NCI-H2227 (cell line): ENCODE results near the gene TIMMDC1.
A peak's percentile ranks its signal among the peaks of the same experiment; 100 is the strongest.

Experiments used
- DNase-seq: peaks from one replicate; lab custom pipeline; 2025; ENCODE audit not compliant: unreplicated experiment; lab: John Stamatoyannopoulos, UW

The TIMMDC1 gene, protein sequence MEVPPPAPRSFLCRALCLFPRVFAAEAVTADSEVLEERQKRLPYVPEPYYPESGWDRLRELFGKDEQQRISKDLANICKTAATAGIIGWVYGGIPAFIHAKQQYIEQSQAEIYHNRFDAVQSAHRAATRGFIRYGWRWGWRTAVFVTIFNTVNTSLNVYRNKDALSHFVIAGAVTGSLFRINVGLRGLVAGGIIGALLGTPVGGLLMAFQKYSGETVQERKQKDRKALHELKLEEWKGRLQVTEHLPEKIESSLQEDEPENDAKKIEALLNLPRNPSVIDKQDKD

DNA sequence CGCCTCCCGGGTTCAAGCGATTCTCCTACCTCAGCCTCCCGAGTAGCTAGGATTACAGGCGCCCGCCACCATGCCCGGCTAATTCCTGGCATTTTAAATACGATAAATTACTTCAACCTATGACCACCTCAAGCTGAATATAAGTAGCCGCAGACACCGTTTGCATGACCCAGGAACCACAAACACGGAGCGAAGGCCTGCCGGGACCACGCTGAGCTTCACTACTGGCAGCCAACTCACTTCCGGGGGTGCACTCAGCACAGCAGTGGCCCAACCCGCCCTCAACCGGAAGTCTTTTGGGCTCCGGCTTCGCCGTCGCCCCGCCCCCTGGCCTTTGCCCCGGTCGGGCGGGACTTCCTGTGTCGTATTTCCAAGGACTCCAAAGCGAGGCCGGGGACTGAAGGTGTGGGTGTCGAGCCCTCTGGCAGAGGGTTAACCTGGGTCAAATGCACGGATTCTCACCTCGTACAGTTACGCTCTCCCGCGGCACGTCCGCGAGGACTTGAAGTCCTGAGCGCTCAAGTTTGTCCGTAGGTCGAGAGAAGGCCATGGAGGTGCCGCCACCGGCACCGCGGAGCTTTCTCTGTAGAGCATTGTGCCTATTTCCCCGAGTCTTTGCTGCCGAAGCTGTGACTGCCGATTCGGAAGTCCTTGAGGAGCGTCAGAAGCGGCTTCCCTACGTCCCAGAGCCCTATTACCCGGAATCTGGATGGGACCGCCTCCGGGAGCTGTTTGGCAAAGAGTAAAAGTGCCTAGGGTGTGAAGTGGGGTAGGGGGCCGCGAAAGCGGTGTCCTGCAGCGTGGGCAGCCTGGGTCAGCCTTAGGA lies at the start of gene TIMMDC1:
Gene TIMMDC1, plus strand, starts transcription at position 362 of the 826 bp plus-strand sequence. Its CDS starts 187 bp downstream, at position 549.
- peak; percentile 95 for DNase-seq

DNA sequence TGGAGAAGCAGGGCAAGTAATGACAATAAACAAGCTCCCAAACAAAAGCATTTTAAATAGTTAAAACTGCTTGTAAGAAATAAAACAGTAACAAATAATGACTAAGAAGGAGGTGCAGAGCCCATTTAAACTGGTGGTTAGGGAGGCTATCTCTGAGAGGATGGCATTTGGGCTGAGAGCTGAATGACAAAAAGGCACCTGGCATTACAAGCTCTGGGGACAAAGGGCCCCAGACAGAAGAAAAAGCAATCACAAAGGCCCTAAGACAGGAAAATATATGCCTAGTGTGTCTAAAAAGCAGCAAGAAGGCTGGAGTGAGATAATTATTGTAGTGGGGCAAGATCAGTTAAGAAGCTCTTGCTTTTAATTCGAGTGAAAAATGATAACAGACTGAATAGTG lies 44.5 kb upstream of the TIMMDC1 start:
- no peak for DNase-seq

DNA sequence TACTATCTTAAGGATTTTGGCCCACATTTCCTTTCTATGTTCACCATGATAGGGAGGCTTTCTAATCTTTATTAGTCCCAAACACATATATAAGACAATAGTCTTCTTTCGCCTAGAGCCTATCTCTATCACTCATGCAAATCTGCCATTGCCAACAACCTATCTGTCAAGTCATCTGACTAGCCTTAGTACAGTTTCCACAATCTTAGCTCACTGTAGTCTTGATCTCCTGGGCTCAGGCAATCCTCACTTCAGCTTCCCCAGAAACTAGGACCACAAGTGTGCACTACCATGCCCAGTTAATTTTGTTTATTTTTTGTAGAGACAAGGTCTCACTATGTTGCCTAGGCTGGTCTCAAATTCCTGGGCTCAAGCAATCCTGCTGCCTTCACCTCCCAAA lies 41.9 kb upstream of the TIMMDC1 start:
- DNase-seq = no peak

DNA sequence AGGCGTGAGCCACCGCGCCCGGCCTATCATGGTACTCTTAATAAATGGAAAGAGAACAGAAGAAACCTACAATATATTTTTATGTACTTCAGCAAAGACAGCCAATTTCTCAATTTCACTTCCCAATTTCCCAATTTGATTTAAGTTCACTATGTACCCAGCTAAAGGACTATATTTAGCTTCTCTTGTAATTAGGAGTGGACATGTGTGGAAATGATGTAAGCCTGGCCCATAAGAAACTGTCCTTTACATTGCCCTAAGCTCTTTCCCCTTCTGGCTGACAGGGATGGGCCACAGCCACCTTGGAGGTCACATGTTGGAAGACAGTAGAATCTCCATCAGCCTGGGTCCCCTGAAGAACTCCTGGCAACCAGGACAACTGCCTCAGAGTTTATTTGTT lies 41.1 kb upstream of the TIMMDC1 start:
- no peak for DNase-seq

DNA sequence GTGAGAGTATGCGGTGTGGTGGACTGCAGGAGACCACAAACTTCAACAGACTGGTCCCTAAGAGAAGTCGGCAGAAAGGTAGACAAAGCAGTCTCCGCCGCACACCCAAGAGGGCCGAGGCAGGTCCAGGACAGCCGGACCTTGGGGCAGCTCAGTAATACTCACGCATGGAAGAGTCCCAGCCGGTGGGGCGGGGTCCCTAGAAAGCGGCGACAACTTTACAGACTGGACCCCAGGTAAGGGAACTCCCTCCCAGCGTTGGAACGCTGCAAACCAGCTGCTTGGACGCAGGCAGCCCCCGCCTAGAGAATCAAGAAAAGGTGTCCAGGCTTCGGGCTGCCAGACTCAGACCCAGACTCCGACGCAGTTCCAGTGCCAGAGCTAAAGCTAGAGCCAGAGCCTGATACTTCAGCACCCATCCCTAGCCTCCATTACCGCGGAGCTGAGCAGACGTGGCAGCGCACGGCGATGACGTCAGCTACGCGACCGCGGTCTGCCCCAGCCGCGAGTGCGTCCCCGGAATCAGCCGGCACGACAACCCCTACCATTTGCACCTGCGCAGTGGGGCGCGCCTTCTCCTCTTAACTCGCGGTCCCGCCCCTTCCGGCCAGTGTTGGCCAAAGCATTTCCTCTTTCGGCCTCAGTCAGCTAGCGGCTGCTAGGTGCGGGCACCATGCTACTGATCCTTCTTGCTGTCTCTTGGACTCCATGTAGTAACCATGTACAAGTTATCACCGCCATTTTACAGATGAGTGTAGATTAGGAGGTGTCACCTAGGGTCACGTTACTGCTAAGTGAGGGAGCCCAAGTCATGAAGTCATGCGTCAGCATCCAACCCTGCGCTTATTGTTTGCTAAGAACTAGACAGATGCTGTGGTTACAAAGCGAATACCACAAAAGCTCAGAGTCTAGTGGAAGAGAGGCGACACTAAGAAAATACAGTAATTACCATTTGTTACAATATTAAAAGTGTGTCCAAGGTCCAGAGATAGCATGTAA lies 34.9 kb upstream of the TIMMDC1 start, which contains the start of gene TMEM39A:
Gene TMEM39A, minus strand, starts transcription at position 445 of the 999 bp plus-strand sequence. CDS start 1,541 bp downstream, outside the sequence.
- peak; percentile 98 for DNase-seq

DNA sequence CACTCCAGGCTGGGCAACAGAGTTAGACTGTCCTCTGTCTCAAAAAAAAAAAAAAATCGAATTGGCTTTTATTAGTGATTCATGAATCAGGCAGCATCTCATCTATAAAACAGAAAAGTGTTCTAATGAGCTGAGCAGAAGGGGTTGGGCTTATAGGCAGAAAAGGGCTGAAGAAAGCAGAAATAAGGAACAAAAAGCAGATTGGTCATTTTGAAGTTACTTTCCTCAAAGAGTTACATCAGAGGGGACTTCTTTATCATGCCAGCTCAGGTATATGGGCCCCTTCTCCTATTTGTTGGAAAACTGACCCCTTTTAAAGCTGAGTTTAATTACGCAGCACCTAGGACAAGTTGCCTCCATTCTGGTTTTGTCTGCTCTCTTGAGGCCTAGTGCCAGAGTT lies 30.3 kb upstream of the TIMMDC1 start:
- no peak for DNase-seq

DNA sequence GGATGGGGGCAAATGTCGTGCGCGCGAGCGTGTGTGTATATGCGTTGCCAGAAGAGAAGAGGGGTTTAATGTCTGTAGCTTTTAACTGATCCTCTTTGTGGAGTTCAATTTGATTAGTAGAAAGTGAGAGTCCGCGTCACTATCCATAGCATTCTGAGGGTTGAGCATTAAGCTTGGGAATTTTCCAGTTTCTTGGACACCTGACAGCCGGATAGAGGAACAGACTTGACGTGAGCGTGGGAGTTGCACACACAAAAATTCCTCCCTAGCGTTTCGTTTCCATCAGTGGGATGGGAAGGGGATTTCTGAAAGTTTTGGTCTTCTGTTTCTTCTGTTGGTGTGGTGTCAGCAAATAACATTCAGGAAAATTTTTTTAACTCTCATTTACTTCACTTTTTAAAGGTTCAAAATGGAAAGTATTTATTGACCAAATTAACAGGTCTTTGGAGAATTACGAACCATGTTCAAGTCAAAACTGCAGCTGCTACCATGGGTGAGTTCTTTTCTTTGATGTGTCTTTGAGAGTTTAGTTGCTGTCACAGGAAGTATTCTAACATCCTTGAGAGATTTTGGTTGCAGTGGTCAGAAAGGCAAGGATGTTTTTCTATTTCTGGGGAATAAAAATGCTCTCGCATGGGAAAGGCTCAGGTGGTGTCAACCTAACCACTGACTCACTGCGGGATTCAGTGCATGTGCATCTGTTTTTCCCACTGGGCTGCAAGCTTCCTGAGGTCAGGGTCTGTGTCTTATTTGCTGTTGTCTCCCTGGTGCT lies 28.7 kb upstream of the TIMMDC1 start:
- peak; percentile 11 for DNase-seq

DNA sequence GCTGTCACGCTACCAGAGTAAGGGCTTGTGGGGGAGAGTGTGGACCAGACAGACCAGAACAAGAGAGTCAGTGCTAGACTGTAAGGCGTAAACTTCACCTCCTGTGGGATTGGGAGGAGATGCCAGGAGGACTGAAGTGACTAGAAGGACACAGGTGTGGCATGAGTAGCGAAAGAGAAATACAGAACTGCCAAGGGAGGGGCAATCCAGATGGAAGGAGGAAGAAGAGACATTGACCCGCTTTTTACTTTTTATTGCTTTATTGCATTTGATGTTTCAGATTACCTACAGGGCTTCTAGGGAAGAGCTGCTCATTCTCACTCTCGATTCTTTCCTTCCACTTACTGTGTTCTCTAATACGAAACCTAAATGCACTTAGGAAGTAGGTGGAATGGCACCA lies 27.5 kb upstream of the TIMMDC1 start:
- DNase-seq = no peak

DNA sequence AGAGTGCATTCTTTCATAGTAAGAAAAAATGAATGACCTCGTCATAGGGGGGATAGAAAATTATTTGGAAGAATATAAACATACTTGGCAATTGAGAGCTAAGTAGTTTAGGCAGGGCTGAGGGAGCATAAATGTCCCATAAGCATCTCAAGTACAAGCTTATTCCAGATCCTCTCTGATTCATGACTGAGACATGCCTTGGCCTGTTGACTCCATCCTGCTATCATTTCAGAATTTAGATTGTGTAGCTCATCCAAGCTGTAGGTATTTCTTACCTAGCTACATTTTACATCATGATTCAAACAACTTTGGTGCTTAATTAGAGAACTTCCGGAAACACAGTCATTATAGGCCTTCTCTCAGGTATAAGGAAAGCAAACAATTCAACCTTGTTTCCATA lies 17.3 kb upstream of the TIMMDC1 start:
- no peak for DNase-seq

DNA sequence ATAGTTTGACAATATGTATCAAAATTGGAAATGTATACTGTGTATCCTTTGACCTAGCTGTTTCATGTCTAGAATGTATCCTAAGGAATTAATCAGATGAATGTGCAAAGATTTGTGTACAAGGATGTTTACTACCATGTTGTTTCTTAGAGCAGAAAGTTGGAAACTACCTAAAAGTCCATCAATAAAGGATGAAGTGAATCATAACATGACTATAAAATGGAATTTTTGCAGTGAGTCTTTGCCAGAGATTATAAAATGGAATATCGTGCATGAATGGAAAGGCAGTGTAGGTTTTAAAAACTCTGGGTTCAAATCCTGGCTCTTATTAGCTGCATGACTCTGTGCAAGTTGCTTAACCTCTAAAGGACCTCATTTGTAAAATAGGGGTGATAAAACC lies 15.2 kb upstream of the TIMMDC1 start:
- no peak for DNase-seq

DNA sequence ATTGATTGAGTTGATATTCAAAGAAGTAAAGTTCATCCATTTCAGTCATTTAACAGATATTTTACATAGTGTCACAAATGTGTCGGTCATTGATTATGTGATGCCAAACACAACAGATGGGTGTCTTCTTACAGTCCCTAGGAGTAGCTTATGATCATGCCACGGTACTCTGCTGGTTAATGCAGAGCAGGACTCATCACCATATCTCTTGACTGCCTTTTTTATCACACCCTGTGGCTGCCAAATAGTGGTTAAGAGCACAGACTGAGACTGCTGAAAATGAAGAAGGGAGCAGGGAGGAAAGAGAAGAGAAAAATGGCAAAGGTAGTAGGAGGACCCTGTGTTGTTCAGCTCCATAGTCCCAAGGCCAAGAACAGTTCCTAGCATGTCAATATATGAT lies 12.8 kb upstream of the TIMMDC1 start:
- no peak for DNase-seq

DNA sequence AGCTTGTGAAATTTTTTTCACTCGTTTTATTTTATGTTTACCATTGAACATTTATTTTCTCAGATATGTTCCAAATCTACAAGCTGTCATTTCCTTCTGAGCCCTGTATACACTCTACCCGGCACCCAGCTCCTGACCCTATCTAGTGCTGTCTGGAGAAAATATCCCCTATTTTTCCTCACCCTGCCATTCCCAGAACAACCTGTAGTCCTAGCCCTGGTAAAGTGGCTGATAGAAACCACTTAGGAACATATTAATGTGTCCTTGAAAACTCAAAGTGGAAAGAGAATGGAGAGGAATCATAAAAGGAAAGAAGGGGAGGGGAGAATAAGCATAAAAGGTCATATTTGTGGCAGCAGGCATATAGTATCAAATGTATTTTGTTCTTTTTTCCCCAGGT lies 8.2 kb upstream of the TIMMDC1 start:
- DNase-seq = no peak

DNA sequence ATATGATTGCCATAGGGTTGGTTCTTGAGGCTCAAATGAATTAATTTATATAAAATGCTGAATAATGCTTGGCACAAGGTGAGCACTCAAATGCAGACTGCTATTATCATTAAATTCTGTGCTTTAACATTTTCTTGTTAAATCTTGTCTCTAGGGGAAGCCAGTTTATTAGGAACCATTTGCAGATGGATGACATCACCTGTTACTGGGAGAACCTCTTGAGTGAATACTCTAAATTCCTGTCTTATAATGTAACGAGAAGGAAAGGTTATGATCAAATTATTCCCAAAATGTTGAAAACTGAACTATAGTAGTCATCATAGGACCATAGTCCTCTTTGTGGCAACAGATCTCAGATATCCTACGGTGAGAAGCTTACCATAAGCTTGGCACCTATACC lies 6.2 kb upstream of the TIMMDC1 start:
- DNase-seq = no peak

DNA sequence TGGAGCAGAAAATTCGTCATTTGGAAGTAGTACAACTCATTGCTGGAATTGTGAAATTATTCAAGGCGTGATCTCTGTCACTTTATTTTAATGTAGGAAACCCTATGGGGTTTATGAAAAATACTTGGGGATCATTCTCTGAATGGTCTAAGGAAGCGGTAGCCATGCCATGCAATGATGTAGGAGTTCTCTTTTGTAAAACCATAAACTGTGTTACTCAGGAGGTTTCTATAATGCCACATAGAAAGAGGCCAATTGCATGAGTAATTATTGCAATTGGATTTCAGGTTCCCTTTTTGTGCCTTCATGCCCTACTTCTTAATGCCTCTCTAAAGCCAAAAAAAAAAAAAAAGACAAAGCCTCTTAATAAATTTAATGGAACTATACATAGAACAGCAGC lies 5.5 kb upstream of the TIMMDC1 start:
- DNase-seq = no peak

DNA sequence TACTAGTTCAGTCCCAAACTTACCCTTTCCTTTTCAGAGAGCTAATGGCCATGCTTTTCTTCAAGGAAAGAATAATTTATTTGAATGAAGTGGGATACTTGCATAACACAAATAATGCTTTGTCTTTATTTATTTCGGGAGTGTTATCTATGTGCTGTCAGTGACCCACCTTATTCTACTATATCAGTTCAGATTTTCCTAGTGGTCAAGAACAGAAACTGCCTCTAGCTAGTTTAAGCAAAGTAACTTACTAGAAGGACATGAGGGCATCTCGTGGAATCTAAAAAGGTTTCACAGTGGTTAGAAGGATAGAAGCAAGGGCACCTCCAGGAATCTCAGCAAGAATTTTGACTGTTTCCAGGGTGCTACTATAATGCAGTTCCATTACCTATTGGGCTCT lies 3.8 kb upstream of the TIMMDC1 start:
- DNase-seq = no peak

DNA sequence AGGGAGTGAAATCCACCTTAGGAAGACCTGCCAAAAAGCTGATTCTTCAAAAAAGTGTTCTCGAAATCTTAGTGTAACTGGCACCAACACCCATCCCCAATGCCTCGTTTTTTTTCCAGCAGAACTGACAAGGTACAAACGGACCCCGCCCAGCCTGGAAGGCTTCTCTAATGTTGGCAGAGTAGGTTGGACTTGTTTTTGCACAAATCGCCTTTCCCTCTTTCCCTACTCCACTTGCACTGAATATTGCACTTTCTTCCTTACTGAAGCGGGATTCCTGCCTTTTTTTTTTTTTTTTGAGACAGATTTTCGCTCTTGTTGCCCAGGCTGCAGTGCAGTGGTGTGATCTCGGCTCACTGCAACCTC lies 544 bp upstream of the TIMMDC1 start:
- peak; percentile 10 for DNase-seq

DNA sequence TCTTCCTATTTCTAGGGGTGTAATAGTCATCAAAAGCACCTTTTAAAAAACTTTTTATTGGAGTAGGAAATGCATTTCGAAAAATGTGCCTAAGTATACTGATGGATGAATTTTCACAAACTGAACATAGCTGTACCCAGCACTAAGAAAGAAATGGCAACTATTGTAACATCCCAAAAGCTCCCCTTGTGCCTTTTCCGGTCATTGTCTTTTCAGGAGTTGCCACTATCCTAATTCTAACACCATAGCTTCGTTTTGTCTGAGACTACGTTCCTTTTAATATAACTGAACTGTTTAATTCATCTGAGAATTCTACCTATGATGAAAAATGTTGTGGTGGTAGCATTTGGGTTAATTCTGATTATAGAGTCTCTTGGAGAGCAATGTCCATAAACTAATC lies 1.9 kb downstream of the TIMMDC1 start:
- DNase-seq = no peak

DNA sequence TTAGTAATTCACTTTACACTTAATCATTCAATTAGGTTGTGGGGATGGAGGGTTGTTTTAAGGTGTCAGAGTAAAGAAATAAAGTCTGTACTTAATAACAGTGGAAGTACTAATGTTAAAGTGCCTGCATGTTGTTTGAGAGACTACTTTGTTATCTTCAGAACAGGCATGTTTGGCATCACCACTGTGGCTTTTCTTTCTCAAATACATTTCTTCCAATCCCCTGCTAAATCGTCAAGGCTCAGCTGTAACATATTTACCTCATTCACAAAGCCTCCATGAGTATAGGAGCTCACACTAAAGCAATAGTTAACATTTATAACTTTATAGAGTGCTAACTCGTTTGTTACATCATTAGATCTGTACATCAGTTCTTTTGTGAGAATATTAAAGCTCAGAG lies 2.6 kb downstream of the TIMMDC1 start:
- DNase-seq = no peak

DNA sequence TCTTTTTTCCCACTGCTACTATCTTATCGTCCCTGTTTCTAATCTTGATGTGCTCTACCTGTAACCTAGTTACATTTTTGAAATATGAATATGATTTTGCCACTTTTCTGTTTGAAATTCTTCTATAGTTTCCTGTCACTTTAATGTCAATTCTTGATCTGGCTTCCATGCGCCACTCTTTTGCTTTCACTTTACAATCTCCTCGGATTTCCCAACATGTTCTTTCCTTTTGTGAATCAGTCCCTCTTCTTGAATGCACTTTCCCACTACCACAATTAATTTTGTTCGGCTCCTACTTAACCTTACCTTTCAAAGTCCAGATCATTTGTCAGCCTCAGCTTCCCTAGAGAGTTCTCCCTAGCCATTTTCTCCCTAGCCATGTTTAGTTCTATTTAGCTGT lies 8.3 kb downstream of the TIMMDC1 start:
- no peak for DNase-seq

DNA sequence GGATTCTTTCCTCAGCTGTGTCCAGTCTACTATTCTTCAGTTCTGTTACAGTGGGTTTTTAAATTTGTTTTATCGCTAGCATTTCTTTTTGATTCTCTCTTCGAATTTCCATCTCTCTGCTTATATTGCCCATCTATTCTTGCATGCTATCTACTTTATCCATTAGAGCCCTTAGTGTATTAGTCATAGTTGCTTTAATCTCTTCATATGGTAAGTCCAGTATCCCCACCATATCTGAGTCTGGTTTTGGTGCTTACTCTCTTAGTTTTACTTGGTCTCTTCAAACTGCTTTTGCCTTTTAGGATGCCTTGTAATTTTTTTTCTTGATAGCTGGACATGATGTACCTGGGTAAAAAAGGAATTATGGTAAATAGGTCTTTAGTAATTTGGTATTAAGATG lies 9.1 kb downstream of the TIMMDC1 start:
- no peak for DNase-seq
